ENCODE results near the gene AGL. TPM values are rescaled to one million over a fixed set of nuclear protein-coding genes. Genes with fewer than 3 reads are reported as not detected.
"Not testable (repeated sequence)": the region's sequence is repeated elsewhere in the genome, so short reads cannot be mapped to it uniquely, and the experiment has no call there.

AGL gene
- total and polyA plus RNA-seq, 2 of the 4 experiments (the other 2 are of a cell fraction) = 2.4 to 7.0 TPM

DNA sequence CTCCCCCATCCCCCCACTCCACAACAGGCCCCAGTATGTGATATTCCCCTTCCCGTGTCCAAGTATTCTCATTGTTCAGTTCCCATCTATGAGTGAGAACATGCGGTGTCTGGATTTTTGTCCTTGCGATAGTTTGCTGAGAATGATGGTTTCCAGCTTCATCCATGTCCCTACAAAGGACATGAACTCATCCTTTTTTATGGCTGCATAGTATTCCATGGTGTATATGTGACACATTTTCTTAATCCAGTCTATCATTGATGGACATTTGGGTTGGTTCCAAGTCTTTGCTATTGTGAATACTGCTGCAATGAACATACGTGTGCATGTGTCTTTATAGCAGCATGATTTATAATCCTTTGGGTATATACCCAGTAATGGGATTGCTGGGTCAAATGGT is 53.1 kb downstream of the AGL start:
- H3K27me3 ChIP-seq (ENCODE audit: control insufficient read depth, insufficient read depth, low read length); DNase-seq; H3K4ac ChIP-seq (ENCODE audit: low read depth, low read length); H3K4me2 ChIP-seq (ENCODE audit: low read depth, low read length); H3K36me3 ChIP-seq (ENCODE audit: control insufficient read depth, insufficient read depth, low read length); H3K9ac ChIP-seq (ENCODE audit: low read depth, low read length); H4K20me1 ChIP-seq (ENCODE audit: insufficient read depth, low read length); H2AK5ac ChIP-seq (ENCODE audit: low read depth, low read length); dilution Hi-C loops (cut with HindIII; ENCODE audit: low sequenced_read_pairs, unreplicated experiment); H2AK9ac ChIP-seq (replicated peaks; ENCODE audit: low read depth, low read length, poor library complexity); H2BK5ac ChIP-seq (ENCODE audit: low read depth, low read length, poor library complexity, severe bottlenecking); ATAC-seq (ENCODE audit: low read depth); H4K5ac ChIP-seq (ENCODE audit: low read depth, low read length); H3K4me1 ChIP-seq (ENCODE audit: control insufficient read depth, insufficient read depth, low read length); H3K79me1 ChIP-seq (ENCODE audit: low read depth in 1 of 2, low read length in 2 of 2); intact Hi-C loops (cut with micrococcal nuclease); H3K23ac ChIP-seq (ENCODE audit: low read depth, low read length); H4K91ac ChIP-seq (ENCODE audit: insufficient read depth, low read depth, low read length); H3K14ac ChIP-seq (replicated peaks; ENCODE audit: low read depth, low read length); H3K27ac ChIP-seq (ENCODE audit: insufficient read depth, low read length); CTCF ChIA-PET; H3K9me3 ChIP-seq (ENCODE audit: control insufficient read depth, insufficient read depth, low read length); H4K8ac ChIP-seq (ENCODE audit: low read depth in 2 of 2, low read length in 2 of 2); in situ Hi-C loops (cut with MboI; ENCODE audit: low sequenced_read_pairs); H2BK15ac ChIP-seq (ENCODE audit: low read depth, low read length); H3K9me1 ChIP-seq (ENCODE audit: insufficient read depth, low read length); BruUV-seq (replicated peaks); H3K18ac ChIP-seq (ENCODE audit: low read depth, low read length); H2BK120ac ChIP-seq (ENCODE audit: low read depth, low read length); POLR2A ChIA-PET (ENCODE audit: unreplicated experiment); H2AFZ ChIP-seq (replicated peaks; ENCODE audit: low read length, poor library complexity); H3K4me3 ChIP-seq (ENCODE audit: insufficient read depth, low read depth, low read length); H2BK20ac ChIP-seq (ENCODE audit: low read depth, low read length); H3K56ac ChIP-seq (ENCODE audit: extremely low read depth, insufficient read depth, low read length): not testable (repeated sequence)
- WGBS, 2 experiments (ENCODE audit: extremely low coverage in 2 of 2, insufficient read length in 1 of 2) = no CpG with 5 or more reads among the region's 4 CpGs

Measured in IMR-90 (cell line).